K562 (cell line): ENCODE data around the gene UBR3. TPM values are rescaled to one million over a fixed set of nuclear protein-coding genes. Genes with fewer than 3 reads are reported as not detected.

Experiments
- ARID1B ChIP-seq: fragments of 450-650 bp; IDR thresholded peaks from 2 replicates; pipeline ENCODE4 v1.6.1; 2016; ENCODE audit warnings: antibody characterized with exemption, mild to moderate bottlenecking, inconsistent platforms
- CBFA2T2 ChIP-seq: fragments of 450-650 bp; conservative IDR thresholded peaks from 2 replicates; pipeline ENCODE4 v1.6.1; 2017; ENCODE audit warnings: mild to moderate bottlenecking
- CXXC5 ChIP-seq: fragments of 250-450 bp; sonication (Bioruptor Pico); IDR thresholded peaks from 2 replicates; pipeline ENCODE4 v1.8.0; 2022; ENCODE audit warnings: inconsistent platforms, mild to moderate bottlenecking, moderate library complexity
- DPF2 ChIP-seq: fragments of 450-650 bp; IDR thresholded peaks from 2 replicates; pipeline ENCODE4 v1.6.1; 2016
- EP400 ChIP-seq: fragments of 450-650 bp; IDR thresholded peaks from 2 replicates; pipeline ENCODE4 v1.6.1; 2017; ENCODE audit warnings: antibody characterized with exemption, mild to moderate bottlenecking, moderate library complexity
- HDAC1 ChIP-seq, 2 experiments: fragments of 450-650 bp; IDR thresholded peaks; 2 replicates each; pipeline ENCODE4 v1.6.1; 2016 to 2017; ENCODE audit warnings: inconsistent platforms in 1 of 2, mild to moderate bottlenecking in 1 of 2, moderate library complexity in 1 of 2
- MAX ChIP-seq: sonication (generic); formaldehyde crosslinking; IDR thresholded peaks from 2 replicates; pipeline ENCODE4 v1.9.0; 2022; ENCODE audit warnings: mild to moderate bottlenecking, missing genetic modification reagents
- MTA2 ChIP-seq: fragments of 450-650 bp; IDR thresholded peaks from 2 replicates; pipeline ENCODE4 v1.6.1; 2016; ENCODE audit warnings: low read depth
- SMARCA4 ChIP-seq: fragments of 450-650 bp; IDR thresholded peaks from 2 replicates; pipeline ENCODE4 v1.6.1; 2016
- SOX6 ChIP-seq: fragments of 450-650 bp; IDR thresholded peaks from 2 replicates; pipeline ENCODE4 v1.6.1; 2014; ENCODE audit warnings: mild to moderate bottlenecking
- ZNF592 ChIP-seq: fragments of 450-650 bp; IDR thresholded peaks from 2 replicates; pipeline ENCODE4 v1.6.1; 2017; ENCODE audit warnings: antibody characterized with exemption, mild to moderate bottlenecking
- polyA plus RNA-seq, 8 experiments: library from polyadenylated mRNA; depleted of rRNA in 4 of 8; stranded (reverse) in 5 of 8; unstranded in 3 of 8; fragments of >200 nt; fragmentation: Nextera tagmentation in 2 of 8; fragmentation: Illumina TruSeq in 1 of 8; extraction: Ambion mirVana in 2 of 8; extraction: Trizol in 1 of 8; gene quantifications; 2 replicates each; pipeline versions ENCODE4 v1.2.1 to v1.2.3, GENCODE V29; 2011 to 2014; ENCODE audit warnings: inconsistent platforms in 1 of 8, missing spikeins in 1 of 8
- total RNA-seq, 7 experiments: library from RNA; depleted of rRNA in 6 of 7; stranded (reverse); fragments of >200 nt in 6 of 7; fragmentation: Illumina TruSeq in 2 of 7; extraction: Trizol in 2 of 7; gene quantifications; 2 replicates each; pipeline versions ENCODE4 v1.2.1 to v1.2.3, GENCODE V29; 2011 to 2021; ENCODE audit warnings: low replicate concordance in 1 of 7

Gene UBR3
- total and polyA plus RNA-seq, 9 of the 15 experiments (the other 6 are each of a cell fraction or from before 2014, with no cell fraction given) = 14.4 to 63.5 (median 40.4) TPM

GRCh38 chr2:169855281-169856258 is 28.3 kb downstream of the UBR3 start (continued):
- TF ChIP-seq CXXC5 (CRISPR knock-in tag) (peak; percentile 40; the same call in 1 of the 2 replicates), MTA2 (peak; percentile 8; the same call in 1 of the 2 replicates), SOX6 (peak; percentile 56; the same call in 1 of the 2 replicates), DPF2 (peak; percentile 19; the same call in 1 of the 2 replicates), HDAC1 (IDR thresholded peaks at IDR 0.05) (peak in 1 of 2 experiments; percentile 37; a peak in 1 of 4 replicates), MAX (CRISPR knock-in tag) (peak; percentile 75), EP400 (0 out of 2 replicates have a peak, but pooled peaks have one; percentile 42), ARID1B (peak; percentile 64), ZNF592 (peak; percentile 69), CBFA2T2 (peak; percentile 77), SMARCA4 (peak; percentile 31; the same call in 1 of the 2 replicates)
